MCF 10A (cell line): Measurements from ENCODE around the gene CACNA2D4. TPM values are rescaled to one million over a fixed set of nuclear protein-coding genes. Genes with fewer than 3 reads are reported as not detected.

Experiments
- BruUV-seq: library from RNA; stranded (reverse); fragments of 400-500 nt; replicated peaks from 2 replicates; lab custom pipeline; 2021; lab: Mats Ljungman, UMichigan
- CTCF ChIA-PET: fragments of 300-600 bp; sonication (Branson Sonifier 250); formaldehyde crosslinking; extraction: SDS; loops from one replicate; lab custom pipeline; 2021; ENCODE audit warnings: antibody characterized with exemption, inconsistent platforms; lab: Yijun Ruan, JAX
- POLR2A ChIA-PET: fragments of 300-600, 350-650 bp; sonication (Branson Sonifier 250); formaldehyde crosslinking; extraction: SDS; loops from one replicate; lab custom pipeline; 2020; ENCODE audit warnings: antibody characterized with exemption, inconsistent platforms; lab: Yijun Ruan, JAX
- DNase-seq: peaks from one replicate; pipeline ENCODE4 v3.0.0-alpha.2; 2018; ENCODE audit not compliant: unreplicated experiment
- H3K27ac Mint-ChIP-seq: one replicate; pipeline ENCODE4 v1.8.0; 2022; ENCODE audit warnings: mild to moderate bottlenecking, low read depth, mixed read lengths; ENCODE audit not compliant: unreplicated experiment
- H3K27me3 Mint-ChIP-seq: one replicate; pipeline ENCODE4 v1.8.0; 2022; ENCODE audit warnings: mixed read lengths; ENCODE audit not compliant: insufficient read depth, unreplicated experiment
- H3K36me3 Mint-ChIP-seq: one replicate; pipeline ENCODE4 v1.8.0; 2022; ENCODE audit warnings: mild to moderate bottlenecking, moderate library complexity, mixed read lengths; ENCODE audit not compliant: insufficient read depth, unreplicated experiment
- H3K4me1 Mint-ChIP-seq: one replicate; pipeline ENCODE4 v1.8.0; 2022; ENCODE audit warnings: mixed read lengths; ENCODE audit not compliant: insufficient read depth, unreplicated experiment
- H3K4me3 Mint-ChIP-seq: one replicate; pipeline ENCODE4 v1.8.0; 2022; ENCODE audit warnings: mild to moderate bottlenecking, moderate library complexity, mixed read lengths; ENCODE audit not compliant: unreplicated experiment
- H3K9me3 Mint-ChIP-seq: one replicate; pipeline ENCODE4 v1.8.0; 2022; ENCODE audit warnings: mixed read lengths; ENCODE audit not compliant: unreplicated experiment
- CTCF ChIP-seq: fragments of 200-600 bp; IDR thresholded peaks from one replicate; pipeline ENCODE4 v1.8.0; 2022; ENCODE audit warnings: antibody characterized with exemption, mild to moderate bottlenecking; ENCODE audit not compliant: unreplicated experiment
- intact Hi-C: fragments of 100-400 bp; cut with micrococcal nuclease; formaldehyde crosslinking; loops from 2 replicates; pipeline ENCODE4 v1.14.1; 2022
- total RNA-seq: library from RNA; stranded (reverse); gene quantifications from 2 replicates; pipeline ENCODE4 v1.2.3, GENCODE V29; 2022

CACNA2D4 gene
- total RNA-seq, 1 experiment from 2014 or later = not detected

GRCh38 chr12:1750300-1750699 lies 168.2 kb downstream of the CACNA2D4 start:
- TF ChIP-seq CTCF = no peak
- H3K27me3 Mint-ChIP-seq = no peaks in the 10 kb centered on the region
- no peaks in the 10 kb centered on the region for H3K4me1 Mint-ChIP-seq
- ChIA-PET POLR2A (no interaction called here), CTCF (interaction anchor here (0.5 kb wide), 1 partner anchor 39 kb away, joined by 5 read pairs; no protein-coding TSS in a partner anchor)
- no peak overlapping the region for H3K4me3 Mint-ChIP-seq
- H3K36me3 Mint-ChIP-seq = peaks cover 26% of the 10 kb centered on the region
- no peak for DNase-seq
- intact Hi-C loops = no loop called here
- no TSS peak for BruUV-seq
- H3K27ac Mint-ChIP-seq = no peak overlapping the region
- H3K9me3 Mint-ChIP-seq = peaks cover 14% of the 10 kb centered on the region

- Mint-ChIP-seq H3K36me3 (peaks cover 24% of the 10 kb centered on the region), H3K4me3 (no peak overlapping the region), H3K9me3 (peaks cover 14% of the 10 kb centered on the region), H3K27ac (no peak overlapping the region), H3K27me3 (no peaks in the 10 kb centered on the region), H3K4me1 (no peaks in the 10 kb centered on the region)
- no peak for DNase-seq
- CTCF ChIA-PET = interaction anchor here (0.6 to 0.7 kb wide), 3 partner anchors 39 to 596 kb away, joined by 3 read pairs; no protein-coding TSS in a partner anchor
- TF ChIP-seq CTCF = no peak
- intact Hi-C loops = no loop called here
- no TSS peak for BruUV-seq
- POLR2A ChIA-PET = no interaction called here
These were observed 169.4 kb downstream of the CACNA2D4 start for GRCh38 chr12:1749019-1749418.

GRCh38 chr12:1747609-1748008 lies 170.8 kb downstream of the CACNA2D4 start:
- Mint-ChIP-seq H3K27me3 (no peaks in the 10 kb centered on the region), H3K36me3 (peaks cover 24% of the 10 kb centered on the region), H3K27ac (no peak overlapping the region), H3K4me3 (no peak overlapping the region), H3K9me3 (peaks cover 14% of the 10 kb centered on the region), H3K4me1 (no peaks in the 10 kb centered on the region)
- ChIA-PET POLR2A (interaction anchor here (0.6 kb wide), 3 partner anchors 29 to 639 kb away, joined by 3 read pairs; no protein-coding TSS in a partner anchor), CTCF (no interaction called here)
- DNase-seq = no peak
- intact Hi-C loops = no loop called here
- TF ChIP-seq CTCF = no peak
- no TSS peak for BruUV-seq

GRCh38 chr12:1744932-1745331 lies 173.5 kb downstream of the CACNA2D4 start:
- no peak overlapping the region for H3K27ac Mint-ChIP-seq
- CTCF ChIA-PET = interaction anchor here (2.0 kb wide), 1 partner anchor 46 kb away, joined by 5 read pairs; no protein-coding TSS in a partner anchor
- no TSS peak for BruUV-seq
- intact Hi-C loops = no loop called here
- TF ChIP-seq CTCF = no peak
- peaks cover 24% of the 10 kb centered on the region for H3K36me3 Mint-ChIP-seq
- H3K4me1 Mint-ChIP-seq = peaks cover 18% of the 10 kb centered on the region
- no peak overlapping the region for H3K4me3 Mint-ChIP-seq
- POLR2A ChIA-PET = no interaction called here
- H3K9me3 Mint-ChIP-seq = peaks cover 14% of the 10 kb centered on the region
- no peak for DNase-seq
- H3K27me3 Mint-ChIP-seq = no peaks in the 10 kb centered on the region

Other genes with a start within 250 kb of the CACNA2D4 start
- 50.4 and 58.5 TPM in 2 replicates for gene ADIPOR2, start 227.6 kb downstream of the CACNA2D4 start, total RNA-seq
- not detected in 2 replicates for gene LRTM2, start 98.1 kb downstream of the CACNA2D4 start, total RNA-seq
- gene DCP1B, start 85.8 kb upstream of the CACNA2D4 start, total RNA-seq = 5.5 and 6.0 TPM in 2 replicates
- gene CACNA1C, start 134.3 kb upstream of the CACNA2D4 start, total RNA-seq = not detected in 2 replicates